Suppressor macrophage treated with lipopolysaccharide for 4 hours (primary cell): ENCODE data around the gene TASP1.
"Not testable (repeated sequence)": the region's sequence is repeated elsewhere in the genome, so short reads cannot be mapped to it uniquely, and the experiment has no call there.

ENCODE experiments used
- DNase-seq: peaks from one replicate; pipeline ENCODE4 v3.0.0-alpha.2; 2020

TASP1 gene

DNA sequence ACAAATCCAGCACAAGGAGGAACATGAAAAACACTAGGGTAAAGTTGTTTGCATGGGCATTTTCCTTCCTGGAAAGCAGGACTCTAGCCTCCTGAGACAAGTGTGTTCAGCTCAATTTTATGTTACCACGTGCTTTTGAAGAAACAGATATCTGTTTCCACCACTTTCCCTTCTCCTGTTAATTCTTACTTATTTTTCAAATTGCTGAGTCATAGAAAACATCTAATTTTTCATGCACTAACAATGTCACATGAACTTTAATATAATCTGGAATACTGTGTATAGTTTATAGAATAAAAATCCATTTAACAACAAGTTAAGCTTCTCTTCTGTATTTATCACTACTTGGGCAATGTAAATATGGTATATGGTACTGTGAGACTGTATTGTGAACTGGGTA, 243.5 kb downstream of the TASP1 start:
- DNase-seq, result no peak

DNA sequence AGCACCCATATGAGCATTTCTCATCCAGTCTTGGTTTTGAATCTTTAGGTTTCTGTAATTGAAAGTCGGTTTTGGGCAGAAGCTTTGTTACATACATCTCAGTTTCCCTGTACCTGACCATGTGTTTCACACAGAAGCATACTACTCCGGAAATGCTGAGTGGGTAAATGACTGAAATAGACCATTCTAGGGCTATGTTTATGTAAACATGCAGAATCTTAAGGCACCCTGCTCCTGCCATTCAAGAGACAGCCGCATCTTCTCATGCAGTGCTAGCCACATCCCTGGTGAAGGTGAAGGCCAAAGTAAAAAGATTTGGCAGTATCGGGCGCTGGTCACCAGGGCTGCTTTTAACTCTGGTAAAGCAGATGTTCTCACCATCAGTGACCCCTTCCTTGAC, 246.3 kb downstream of the TASP1 start:
- DNase-seq, result no peak

DNA sequence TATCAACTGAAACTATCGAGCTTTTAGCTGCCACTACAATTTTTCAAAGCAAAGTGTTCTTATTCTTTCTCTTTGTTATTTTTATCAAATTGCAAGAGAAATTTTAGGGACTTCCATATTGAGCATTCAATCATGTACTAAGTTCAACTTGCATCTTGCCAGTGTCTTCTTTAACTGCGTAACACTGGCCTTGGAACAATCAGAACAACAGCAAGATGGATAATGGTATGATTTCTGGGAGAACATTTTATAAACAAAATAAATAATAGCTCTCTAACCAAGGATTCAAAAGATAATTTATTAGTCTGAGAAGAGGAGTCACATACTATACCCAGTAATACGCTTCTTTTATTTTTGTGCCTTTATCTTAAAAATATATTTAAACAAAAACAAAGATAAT, 249.6 kb downstream of the TASP1 start:
- DNase-seq, result no peak

DNA sequence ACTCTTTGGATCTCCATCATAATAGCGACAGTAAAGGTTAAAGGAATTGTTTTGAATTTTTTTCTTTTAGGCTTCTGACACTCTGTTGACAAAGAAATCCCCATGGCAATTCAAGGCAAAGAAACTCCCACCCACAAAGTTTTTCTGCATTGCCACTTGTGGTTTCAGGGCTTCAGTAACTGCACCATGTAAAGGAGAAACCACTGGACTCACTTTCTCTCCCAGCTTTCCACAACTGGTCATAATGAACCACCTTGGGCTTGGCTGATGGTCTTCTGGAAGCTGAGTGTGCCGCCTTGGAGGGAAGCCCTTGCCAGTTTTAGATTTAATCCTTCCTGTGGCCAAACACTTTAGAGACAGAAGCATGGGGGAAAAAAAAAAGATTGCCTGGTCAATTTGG, 254.6 kb downstream of the TASP1 start:
- no peak for DNase-seq

DNA sequence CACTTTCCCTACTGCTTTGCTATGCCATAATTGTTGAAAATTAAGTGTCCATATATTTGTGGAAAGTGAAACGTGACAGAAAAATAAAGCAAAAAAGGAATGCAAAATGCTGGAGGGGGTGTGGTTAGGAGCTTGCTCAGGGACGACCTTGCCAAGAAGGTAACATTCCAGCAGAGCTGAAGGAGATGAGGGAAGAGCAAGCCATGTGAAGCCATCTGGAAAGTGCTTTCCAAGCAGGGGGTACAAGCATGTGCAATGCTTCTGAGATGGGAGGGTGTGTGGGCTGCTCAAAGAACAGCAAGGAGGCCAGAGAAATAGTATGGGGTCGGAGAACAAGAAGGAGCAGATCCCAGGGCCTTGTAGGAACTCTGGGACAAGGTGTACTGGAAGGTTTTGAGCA, 255.9 kb downstream of the TASP1 start:
- no peak for DNase-seq

DNA sequence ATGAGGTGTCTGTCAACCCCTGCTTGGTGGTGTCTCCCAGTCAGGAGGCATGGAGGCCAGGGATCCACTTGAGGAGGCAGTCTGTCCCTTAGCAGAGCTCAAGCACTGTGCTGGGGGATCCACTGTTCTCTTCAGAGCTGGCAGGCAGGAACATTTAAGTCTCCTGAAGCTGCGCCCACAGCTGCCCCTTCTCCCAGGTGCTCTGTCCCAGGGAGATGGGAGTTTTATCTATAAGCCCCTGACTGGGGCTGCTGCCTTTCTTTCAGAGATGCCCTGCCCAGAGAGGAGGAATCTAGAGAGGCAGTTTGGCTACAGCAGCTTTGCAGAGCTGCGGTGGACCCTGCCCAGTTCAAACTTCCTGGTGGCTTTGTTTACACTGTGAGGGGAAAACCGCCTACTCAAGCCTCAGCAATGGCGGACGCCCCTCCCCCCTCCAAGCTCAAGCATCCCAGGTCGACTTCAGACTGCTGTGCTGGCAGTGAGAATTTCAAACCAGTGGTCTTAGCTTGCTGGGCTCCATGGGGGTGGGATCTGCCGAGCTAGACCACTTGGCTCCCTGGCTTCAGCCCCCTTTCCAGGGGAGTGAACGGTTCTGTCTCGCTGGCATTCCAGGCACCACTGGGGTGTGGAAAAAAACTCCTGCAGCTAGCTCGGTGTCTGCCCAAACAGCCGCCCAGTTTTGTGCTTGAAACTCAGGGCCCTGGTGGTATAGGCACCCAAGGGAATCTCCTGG, 258.1 kb downstream of the TASP1 start:
- DNase-seq, result not testable (repeated sequence)

DNA sequence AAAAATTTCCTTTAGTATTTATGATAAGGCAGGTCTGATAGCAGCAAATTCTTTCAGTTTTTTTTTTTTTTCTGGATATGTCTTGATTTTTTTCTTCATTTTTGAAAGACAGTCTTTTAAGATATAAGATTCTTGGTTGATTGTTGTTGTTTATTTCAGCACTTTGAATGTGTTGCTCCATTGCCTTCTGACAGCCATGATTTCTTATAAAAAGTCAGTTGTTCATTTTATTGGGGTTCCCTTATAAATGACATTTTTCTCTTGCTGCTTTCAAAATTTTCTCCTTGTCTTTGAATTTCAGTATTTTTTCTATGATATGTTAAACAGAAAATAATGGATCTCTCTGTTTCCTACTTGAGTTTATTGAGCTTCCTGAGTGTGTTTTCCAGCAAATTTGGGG, 265.3 kb downstream of the TASP1 start:
- no peak for DNase-seq

DNA sequence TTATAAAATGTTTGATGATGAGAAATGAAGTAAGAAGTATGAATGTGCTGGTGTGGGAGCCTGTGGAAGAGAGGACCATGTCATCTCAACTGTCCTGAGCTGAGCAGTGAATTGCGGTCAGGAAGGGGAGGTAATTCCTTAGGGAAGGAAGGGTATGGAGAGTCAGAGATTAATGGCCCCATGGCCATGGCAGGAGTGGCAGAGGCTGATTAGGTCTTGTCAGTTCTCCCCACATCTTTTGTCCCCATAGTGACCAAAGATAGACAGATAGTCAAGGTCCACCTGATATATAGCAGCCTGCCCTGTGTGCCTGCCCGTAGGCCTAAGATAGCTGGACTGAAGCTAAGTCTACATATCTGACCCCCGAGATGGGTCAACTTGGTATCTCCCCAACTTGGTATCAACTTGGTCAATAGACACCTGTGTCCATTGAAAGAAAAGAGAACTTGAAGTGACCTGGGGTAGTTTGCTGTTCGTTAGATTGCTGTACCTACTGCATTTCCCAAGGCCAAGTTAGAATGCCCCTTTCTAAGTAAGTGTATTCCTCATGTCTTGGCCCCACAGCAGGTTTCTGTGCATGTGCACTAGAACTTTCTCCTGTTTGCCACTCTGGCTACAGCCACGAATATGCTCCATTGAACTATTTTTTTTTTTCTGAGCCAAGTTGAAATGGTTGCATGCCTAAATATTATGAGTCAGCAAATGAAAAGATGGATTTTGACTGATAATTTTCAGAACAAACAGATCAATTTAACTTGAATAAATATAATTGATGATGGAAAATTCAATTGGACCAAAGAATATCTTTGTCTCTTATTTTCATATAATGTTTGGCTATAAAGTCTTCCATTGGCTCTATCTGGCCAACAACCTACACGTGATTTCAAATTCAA, 274.2 kb downstream of the TASP1 start:
- DNase-seq, result no peak

DNA sequence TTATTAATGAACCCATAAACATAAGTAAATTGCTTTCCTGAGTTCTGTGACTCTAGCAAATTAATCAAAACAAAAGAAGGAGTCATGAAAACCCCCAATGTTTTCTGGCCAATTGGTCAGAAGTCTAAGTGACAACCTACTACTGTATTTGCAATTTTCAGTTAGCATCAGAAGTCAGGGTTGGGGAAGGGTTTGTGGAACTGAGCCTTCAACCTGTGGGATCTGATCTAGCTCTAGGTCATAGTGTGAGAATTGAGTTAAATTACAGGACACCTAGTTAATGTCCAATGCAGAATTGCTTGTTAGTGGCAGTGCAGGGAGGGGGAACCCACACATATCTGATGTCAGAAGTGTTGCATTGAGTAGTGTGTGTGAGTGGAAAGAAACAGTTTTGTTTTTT, 275.3 kb downstream of the TASP1 start:
- DNase-seq, result no peak

DNA sequence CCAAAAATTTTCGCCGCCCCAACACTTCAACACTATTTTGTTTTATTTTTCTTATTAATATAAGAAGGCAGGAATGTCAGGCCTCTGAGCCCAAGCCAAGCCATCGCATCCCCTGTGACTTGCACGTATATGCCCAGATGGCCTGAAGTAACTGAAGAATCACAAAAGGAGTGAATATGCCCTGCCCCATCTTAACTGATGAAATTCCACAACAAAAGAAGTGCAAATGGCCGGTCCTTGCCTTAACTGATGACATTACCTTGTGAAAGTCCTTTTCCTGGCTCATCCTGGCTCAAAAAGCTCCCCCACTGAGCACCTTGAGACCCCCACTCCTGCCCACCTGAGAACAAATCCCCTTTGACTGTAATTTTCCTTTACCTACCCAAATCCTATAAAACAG, 276.6 kb downstream of the TASP1 start:
- DNase-seq, result not testable (repeated sequence)

DNA sequence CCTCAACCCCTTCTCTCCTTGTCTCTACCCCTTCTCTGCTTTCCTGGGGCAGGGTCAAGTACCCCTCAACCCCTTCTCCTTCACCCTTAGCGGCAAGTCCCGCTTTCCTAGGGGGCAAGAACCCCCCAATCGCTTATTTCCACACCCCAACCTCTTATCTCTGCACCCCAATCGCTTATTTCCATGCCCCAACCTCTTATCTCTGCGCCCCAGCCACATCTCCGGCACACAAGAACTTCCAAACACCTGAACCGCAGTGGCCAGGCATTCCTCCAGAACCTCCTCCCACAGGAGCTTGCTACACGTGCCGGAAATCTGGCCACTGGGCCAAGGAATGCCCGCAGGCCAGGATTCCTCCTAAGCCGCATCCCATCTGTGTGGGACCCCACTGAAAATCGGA, 279.8 kb downstream of the TASP1 start:
- not testable (repeated sequence) for DNase-seq

DNA sequence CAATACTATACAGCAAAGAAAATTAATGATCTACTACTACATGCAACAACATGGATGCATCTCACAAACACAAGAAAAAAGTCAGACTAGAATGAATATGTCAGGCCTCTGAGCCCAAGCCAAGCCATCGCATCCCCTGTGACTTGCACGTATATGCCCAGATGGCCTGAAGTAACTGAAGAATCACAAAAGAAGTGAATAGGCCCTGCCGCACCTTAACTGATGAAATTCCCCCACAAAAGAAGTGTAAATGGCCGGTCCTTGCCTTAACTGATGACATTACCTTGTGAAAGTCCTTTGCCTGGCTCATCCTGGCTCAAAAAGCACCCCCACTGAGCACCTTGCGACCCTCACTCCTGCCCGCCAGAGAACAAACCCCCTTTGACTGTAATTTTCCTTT, 280.9 kb downstream of the TASP1 start:
- DNase-seq, result not testable (repeated sequence)

DNA sequence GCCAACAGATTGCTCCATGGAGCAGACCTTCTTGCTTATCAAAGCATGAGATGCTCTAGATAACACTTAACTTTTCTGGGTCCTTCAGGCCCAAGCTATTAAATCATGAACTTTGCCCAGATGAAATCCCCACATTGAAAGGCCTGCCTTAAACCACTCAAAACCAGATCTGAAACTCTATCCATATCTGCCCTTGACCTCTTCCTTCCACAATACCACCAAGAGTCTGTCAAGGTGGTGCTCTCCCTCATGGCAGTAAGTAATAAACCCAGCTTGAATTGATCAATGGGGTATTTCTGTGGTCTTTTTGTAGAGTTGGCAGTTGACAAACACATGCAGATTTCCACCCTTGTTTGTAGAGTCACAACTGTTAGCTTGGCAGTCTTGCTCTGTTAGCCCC, 282.1 kb downstream of the TASP1 start:
- DNase-seq, result no peak

DNA sequence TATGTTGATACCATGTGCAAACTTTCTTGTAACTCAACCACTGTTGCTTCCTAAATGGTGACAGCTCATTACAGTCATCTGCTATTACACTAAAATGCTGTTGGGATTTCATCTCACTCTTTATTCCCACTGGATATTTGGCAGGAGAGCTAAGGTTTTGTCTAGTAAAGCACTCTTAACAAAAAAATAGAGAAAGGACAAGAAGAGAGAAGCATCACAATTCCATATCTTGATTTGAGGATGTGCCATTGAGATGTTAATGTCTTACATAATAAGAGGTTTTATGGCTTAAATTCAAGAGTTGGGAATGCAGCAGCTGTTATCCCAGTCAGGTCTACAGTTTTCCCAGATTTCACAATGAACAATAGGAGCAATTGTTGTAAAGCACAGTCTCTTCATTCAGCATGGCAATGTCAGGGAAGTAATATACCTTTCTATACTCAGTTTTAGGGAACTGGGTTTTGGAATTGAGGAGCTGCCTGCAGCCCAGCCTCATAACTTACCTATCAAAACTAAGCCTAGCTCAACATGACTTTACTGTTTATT, 282.7 kb downstream of the TASP1 start:
- no peak for DNase-seq

DNA sequence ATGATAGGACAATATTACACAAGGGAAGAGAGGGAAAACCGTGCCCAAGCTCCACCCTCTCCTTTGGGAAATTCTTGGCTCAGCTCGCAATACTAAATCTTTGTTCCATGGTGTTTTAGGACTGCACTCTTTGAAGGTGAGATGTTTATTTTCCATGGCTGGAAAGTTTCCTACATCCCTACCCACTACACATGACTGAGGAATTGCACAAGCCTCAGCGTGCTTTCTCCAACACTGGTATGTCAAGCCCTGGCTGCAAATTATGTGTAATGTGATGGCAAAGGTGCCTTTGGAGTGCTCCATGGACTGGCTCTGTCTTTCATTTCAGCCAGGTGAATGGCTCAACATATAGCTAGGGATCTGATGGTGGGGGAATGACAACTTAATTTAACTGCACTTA, 283.3 kb downstream of the TASP1 start:
- DNase-seq, result no peak

DNA sequence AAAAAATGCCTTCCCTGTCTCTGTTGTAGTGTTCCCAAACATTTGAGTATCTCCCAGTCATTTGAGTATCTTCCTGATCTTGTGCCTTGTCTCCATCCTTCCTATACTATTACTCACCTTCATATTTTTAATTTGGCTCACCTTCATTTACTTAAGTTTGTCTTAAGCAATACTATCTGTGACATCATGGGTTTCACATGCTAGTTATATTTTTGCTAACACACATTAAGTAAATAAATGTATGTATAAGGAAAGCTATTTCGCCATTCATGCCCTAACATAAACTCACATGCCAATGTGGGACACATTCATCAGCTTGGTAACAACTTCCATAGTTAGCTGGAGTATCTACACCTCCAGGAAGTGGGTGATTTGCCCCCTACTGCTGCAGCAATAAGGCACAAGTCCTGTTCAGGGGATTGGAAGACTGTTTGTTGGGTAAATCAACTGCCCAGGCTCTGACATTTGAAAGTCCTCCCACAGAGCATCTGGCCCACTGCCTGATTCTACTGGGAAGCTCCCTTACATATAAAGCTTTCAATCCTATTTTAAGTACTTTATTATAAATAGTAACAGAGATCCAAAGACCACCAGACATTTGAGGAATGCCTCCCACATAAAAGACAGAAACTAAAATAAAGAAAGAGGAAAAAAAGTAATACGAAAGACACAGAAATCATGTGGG, 285.3 kb downstream of the TASP1 start:
- no peak for DNase-seq

DNA sequence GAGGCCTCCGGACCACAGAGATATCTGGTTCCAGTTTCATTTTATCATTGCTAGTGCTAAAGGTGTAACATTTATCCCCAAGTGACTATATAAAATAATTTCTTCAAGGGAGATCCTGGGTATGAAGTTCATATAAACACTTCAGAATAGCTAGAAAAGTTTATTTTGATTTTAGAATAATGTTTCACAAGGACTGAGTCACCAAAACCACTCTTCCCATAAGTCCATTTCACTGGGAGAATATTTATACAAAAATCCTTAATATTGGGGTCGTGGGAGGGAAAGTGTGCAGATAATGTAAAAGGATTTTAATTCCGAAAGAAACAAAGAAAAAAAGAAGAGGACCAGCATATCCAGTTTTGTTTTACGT, 289.5 kb downstream of the TASP1 start:
- no peak for DNase-seq

DNA sequence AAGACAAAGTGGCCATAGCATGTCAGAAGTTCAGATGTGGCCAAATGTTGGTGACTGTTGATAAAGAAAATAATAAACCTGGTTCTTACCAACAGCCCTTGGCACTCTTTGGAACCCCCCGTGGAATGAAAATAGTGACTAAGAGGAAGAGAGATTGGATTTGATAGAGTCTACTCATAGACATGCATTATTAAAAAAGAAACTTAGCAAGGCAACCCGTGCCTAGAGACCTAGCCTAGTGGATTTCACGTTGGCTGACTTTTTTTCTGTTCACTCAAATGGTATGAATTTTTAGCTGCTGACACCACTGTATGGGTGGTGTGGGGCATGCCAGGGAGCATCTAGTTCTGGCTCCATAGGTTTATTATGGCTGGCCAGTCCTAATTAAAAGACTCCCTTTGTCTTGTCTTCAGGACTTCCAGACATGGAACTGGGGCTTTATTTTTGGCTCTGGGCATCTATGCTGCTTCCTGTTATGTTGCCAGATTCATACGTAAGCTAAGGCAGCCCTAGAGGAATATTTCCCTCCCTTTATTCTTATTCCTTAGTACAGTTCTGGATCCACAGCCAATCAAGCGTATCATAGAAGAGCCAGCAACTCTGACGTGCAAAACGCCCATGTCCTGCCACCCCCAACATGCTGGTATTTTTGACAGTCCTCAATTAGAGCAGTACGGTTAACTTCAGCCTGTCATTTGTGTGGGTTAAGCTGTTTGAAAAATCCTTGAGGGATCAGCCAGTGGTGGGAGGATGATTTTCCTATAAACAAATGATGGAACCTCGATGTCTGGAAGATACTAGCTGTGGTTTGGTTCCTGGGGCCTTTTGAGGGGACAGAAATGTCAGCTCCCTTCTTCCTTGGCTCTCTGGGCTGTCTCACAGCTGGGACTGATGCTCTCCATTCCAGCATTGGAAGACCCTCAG, 290.2 kb downstream of the TASP1 start:
- no peak for DNase-seq

DNA sequence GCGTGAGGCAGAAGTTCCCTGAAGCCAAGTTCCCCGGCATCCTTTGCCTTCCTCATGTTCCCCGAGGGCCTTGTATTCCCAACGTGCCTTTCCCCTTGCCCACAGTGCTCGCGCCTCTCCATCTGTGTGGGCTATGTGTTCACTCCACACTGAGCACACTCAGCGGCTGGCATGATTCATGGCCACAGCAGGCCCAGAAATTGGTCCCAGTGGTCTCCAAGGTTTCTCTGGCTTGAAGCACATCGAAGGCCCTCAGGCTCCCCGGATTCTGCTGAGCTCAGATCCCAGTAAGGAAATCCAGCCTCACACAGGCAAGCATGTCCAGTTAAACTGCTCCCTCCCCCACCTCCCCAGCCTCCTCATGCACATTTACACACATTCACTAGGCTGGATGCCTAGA, 294.1 kb downstream of the TASP1 start:
- no peak for DNase-seq

DNA sequence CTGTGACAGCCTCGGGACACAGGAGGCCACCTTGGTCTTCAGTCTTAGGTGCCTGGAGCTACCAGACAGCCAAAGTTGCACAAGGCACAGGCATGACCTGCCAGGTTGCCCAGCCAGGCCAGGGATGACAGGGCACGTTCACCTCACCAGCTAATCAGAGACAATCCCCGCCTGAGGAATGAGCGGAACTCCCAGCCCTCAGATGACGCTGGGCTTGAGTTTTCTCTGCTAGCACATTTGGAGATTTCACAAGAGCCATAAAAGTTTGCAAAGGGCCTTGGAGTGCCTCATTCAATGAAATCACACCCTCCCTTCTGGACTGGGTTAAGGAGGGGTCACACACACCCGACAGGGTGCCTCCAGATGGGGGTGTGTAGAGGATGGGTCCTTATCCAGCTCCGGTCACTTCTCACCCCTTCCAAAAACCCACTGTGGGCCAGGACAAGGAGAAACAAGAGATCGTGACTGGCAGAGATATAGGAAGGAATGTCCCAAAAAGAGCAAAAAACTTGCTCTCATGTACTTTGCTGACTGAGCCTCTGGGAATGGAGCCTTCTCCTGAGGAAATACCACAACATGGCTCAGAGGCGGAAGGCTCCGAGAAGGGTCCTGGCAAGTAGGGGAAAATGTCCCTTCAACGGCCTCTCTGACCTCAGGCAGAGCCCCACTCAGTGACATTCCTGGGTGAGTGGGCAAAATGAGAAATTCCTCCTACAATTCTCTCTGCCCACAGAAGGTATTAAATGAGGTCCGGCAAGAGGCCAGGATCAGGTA, 296.1 kb downstream of the TASP1 start:
- no peak for DNase-seq

DNA sequence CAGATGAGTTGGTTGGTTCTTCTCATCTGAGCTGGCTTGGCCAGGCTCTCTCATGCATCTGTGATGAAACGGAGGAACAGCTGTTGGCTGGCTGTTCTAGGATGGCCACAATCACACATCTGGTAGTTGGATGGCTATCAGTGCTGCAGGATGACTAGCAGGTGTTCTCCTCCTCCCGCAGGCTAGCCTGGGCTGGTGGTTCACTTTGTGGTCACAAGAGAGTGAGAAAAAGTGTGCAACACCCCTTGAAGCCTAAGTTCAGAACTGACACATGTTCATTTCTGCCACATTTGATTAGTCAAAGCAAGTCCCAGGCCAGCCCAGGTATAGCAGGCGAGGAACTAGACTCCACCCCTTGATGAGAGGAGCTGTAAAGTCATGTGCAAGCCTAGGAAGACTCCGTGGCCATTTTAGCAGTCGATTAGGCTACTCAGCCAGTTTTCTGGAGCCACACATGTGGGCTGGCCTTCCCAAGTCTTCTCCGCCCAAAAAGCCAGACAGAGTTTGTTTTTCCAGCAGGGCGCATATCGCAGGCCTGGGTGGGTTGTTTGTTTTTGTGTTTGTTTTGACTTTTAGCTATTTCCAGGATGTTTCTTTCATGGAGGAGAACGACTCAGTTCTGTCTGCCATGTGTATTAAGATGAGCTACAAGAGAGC, 296.9 kb downstream of the TASP1 start:
- no peak for DNase-seq
